HEK293T (cell line): ENCODE measurements around the gene ARL5A.

Experiments
- CTCF ChIA-PET: fragments of 350-600 bp; formaldehyde crosslinking; extraction: SDS; loops from one replicate; lab custom pipeline; 2021; ENCODE audit warnings: antibody characterized with exemption, inconsistent platforms; lab: Yijun Ruan, JAX
- POLR2A ChIA-PET: fragments of 350-600 bp; formaldehyde crosslinking; extraction: SDS; loops from one replicate; lab custom pipeline; 2020; ENCODE audit warnings: antibody characterized with exemption, inconsistent platforms; lab: Yijun Ruan, JAX
- DNase-seq: peaks from one replicate; pipeline ENCODE4 v3.0.0; 2012; ENCODE audit warnings: mixed read lengths; ENCODE audit errors: extremely low spot score
- ARNT ChIP-seq: fragments of 450-650 bp; IDR thresholded peaks from 2 replicates; pipeline ENCODE4 v1.6.1; 2017; ENCODE audit warnings: mild to moderate bottlenecking
- BHLHE40 ChIP-seq: fragments of 450-650 bp; IDR thresholded peaks from 2 replicates; pipeline ENCODE4 v1.6.1; 2016; ENCODE audit warnings: mild to moderate bottlenecking, moderate library complexity, borderline replicate concordance
- CTBP1 ChIP-seq: fragments of 450-650 bp; IDR thresholded peaks from 2 replicates; pipeline ENCODE4 v1.6.1; 2016; ENCODE audit warnings: borderline replicate concordance
- ELF4 ChIP-seq: fragments of 450-650 bp; IDR thresholded peaks from 2 replicates; pipeline ENCODE4 v1.6.1; 2017; ENCODE audit warnings: antibody characterized with exemption
- FOXA1 ChIP-seq: fragments of 450-650 bp; IDR thresholded peaks from 2 replicates; pipeline ENCODE4 v1.6.1; 2016; ENCODE audit warnings: mild to moderate bottlenecking
- FOXK2 ChIP-seq: fragments of 450-650 bp; IDR thresholded peaks from 2 replicates; pipeline ENCODE4 v1.6.1; 2016; ENCODE audit warnings: mild to moderate bottlenecking
- FOXM1 ChIP-seq: fragments of 450-650 bp; IDR thresholded peaks from 2 replicates; pipeline ENCODE4 v1.6.1; 2017; ENCODE audit warnings: mild to moderate bottlenecking, borderline replicate concordance
- HDGF ChIP-seq: fragments of 450-650 bp; IDR thresholded peaks from 2 replicates; pipeline ENCODE4 v1.6.1; 2017; ENCODE audit warnings: antibody characterized with exemption, borderline replicate concordance
- L3MBTL2 ChIP-seq: fragments of 450-650 bp; conservative IDR thresholded peaks from 2 replicates; pipeline ENCODE4 v1.6.1; 2016; ENCODE audit warnings: mild to moderate bottlenecking
- LEF1 ChIP-seq: fragments of 450-650 bp; IDR thresholded peaks from 2 replicates; pipeline ENCODE4 v1.6.1; 2017; ENCODE audit warnings: mild to moderate bottlenecking, borderline replicate concordance
- NFRKB ChIP-seq: fragments of 450-650 bp; IDR thresholded peaks from 2 replicates; pipeline ENCODE4 v1.6.1; 2016; ENCODE audit warnings: mild to moderate bottlenecking, moderate library complexity
- PKNOX1 ChIP-seq: fragments of 450-650 bp; IDR thresholded peaks from 2 replicates; pipeline ENCODE4 v1.6.1; 2016
- SP1 ChIP-seq: fragments of 450-650 bp; IDR thresholded peaks from 2 replicates; pipeline ENCODE4 v1.6.1; 2017
- SUZ12 ChIP-seq: fragments of 450-650 bp; IDR thresholded peaks from 2 replicates; pipeline ENCODE4 v1.6.1; 2016; ENCODE audit warnings: mild to moderate bottlenecking
- TARDBP ChIP-seq: fragments of 450-650 bp; IDR thresholded peaks from 2 replicates; pipeline ENCODE4 v1.6.1; 2016
- ZNF384 ChIP-seq: fragments of 450-650 bp; IDR thresholded peaks from 2 replicates; pipeline ENCODE4 v1.6.1; 2016

Gene ARL5A

GRCh38 chr2:151849413-151850010, 21.3 kb upstream of the ARL5A start:
- no peak for DNase-seq
- CTCF ChIA-PET = interaction anchor here (1.1 kb wide), 1 partner anchor 176 kb away, joined by 3 read pairs; no protein-coding TSS in a partner anchor
- no peak for TF ChIP-seq HDGF
- POLR2A ChIA-PET = interaction anchor here (0.9 kb wide), 1 partner anchor 21 kb away, joined by 3 read pairs; the partner anchor contains the start of gene ARL5A

- no peak for TF ChIP-seq L3MBTL2
- no peak for TF ChIP-seq TARDBP
- TF ChIP-seq PKNOX1 = no peak
- TF ChIP-seq FOXK2 = no peak
- TF ChIP-seq ARNT = no peak
- TF ChIP-seq CTBP1 = no peak
- TF ChIP-seq BHLHE40 = no peak
- no peak for TF ChIP-seq SUZ12
- TF ChIP-seq LEF1 = no peak
- TF ChIP-seq ZNF384 = no peak
- no peak for TF ChIP-seq FOXM1
- no peak for TF ChIP-seq NFRKB
- no peak for TF ChIP-seq ELF4
- no peak for TF ChIP-seq SP1
- TF ChIP-seq FOXA1 = no peak
- TF ChIP-seq HDGF = no peak
- DNase-seq = no peak
- CTCF ChIA-PET = no interaction called here
- POLR2A ChIA-PET = interaction anchor here (1.1 kb wide), 1 partner anchor 17 kb away, joined by 4 read pairs; the partner anchor contains the start of gene ARL5A
Observed at GRCh38 chr2:151845884-151846283, 17.7 kb upstream of the ARL5A start.

- CTCF ChIA-PET = no interaction called here
- TF ChIP-seq FOXA1 (no peak), NFRKB (no peak), L3MBTL2 (no peak), CTBP1 (no peak), ZNF384 (no peak), FOXM1 (no peak), LEF1 (no peak), FOXK2 (no peak), HDGF (no peak), PKNOX1 (no peak)
- no peak for DNase-seq
- POLR2A ChIA-PET = interaction anchor here (1.1 kb wide), 1 partner anchor 17 kb away, joined by 4 read pairs; the partner anchor contains the start of gene ARL5A
Observed at GRCh38 chr2:151845481-151845880, 17.3 kb upstream of the ARL5A start.

GRCh38 chr2:151844211-151844896, 16.1 kb upstream of the ARL5A start:
- DNase-seq = no peak
- POLR2A ChIA-PET = no interaction called here
- no peak for TF ChIP-seq FOXM1
- TF ChIP-seq CTBP1 = no peak
- no peak for TF ChIP-seq BHLHE40
- no peak for TF ChIP-seq FOXK2
- TF ChIP-seq HDGF = no peak
- TF ChIP-seq FOXA1 = no peak
- TF ChIP-seq L3MBTL2 = no peak
- TF ChIP-seq ZNF384 = no peak
- no peak for TF ChIP-seq ELF4
- TF ChIP-seq PKNOX1 = no peak
- TF ChIP-seq ARNT = no peak
- TF ChIP-seq NFRKB = no peak
- TF ChIP-seq LEF1 = no peak
- no peak for TF ChIP-seq SP1
- TF ChIP-seq SUZ12 = no peak
- CTCF ChIA-PET = no interaction called here

GRCh38 chr2:151843691-151844061, 15.5 kb upstream of the ARL5A start:
- ChIA-PET POLR2A (no interaction called here), CTCF (no interaction called here)
- TF ChIP-seq LEF1 (no peak), HDGF (no peak), NFRKB (no peak), SUZ12 (no peak), TARDBP (no peak), L3MBTL2 (no peak), ZNF384 (no peak), FOXA1 (no peak), CTBP1 (no peak), ELF4 (no peak), BHLHE40 (no peak), PKNOX1 (no peak), FOXK2 (no peak), FOXM1 (no peak), SP1 (no peak), ARNT (no peak)
- DNase-seq = no peak
